ENCODE results near the gene WDR19. TPM values are rescaled to one million over a fixed set of nuclear protein-coding genes. Genes with fewer than 3 reads are reported as not detected.

WDR19 gene
- polyA plus RNA-seq, 1 of the 3 experiments (the other 2 are of a cell fraction): 23.3 TPM

DNA sequence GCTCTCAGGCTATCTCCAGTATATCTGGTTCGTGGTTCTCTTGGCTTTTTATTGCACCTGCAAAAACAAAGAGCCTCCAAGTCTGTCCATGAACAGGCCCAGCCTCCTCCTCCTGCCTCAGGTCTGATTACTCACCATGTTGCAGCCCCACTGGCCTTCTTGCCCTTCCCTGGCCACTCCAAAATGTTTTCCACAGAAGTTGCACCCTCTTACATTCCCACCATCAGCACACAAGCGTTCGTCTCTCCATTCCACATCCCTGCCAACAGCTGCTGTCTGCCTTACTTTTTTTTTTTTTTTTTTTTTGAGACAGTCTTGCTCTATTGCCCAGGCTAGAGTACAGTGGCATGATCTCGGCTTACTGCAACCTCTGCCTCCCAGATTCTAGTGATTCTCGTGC is 97.1 kb downstream of the WDR19 start:
- POLR2A ChIA-PET: no interaction called here
- H3K27ac ChIP-seq (ENCODE audit: low read depth in 2 of 2, low read length in 1 of 2): no peak overlapping the region
- 89% methylated on average over 4 of the region's 5 CpGs for WGBS (ENCODE audit: low lambda C conversion rate)

GRCh38 chr4:39280770-39281169 is 98.4 kb downstream of the WDR19 start:
- no peak for DNase-seq
- Histone ChIP-seq H4K20me1 (ENCODE audit: insufficient read depth) (no peaks in the 10 kb centered on the region), H3K4me3 (ENCODE audit: low read depth in 2 of 2, low read length in 1 of 2) (no peak overlapping the region), H3K79me2 (ENCODE audit: insufficient read depth) (no peaks in the 10 kb centered on the region), H3K9ac (no peak overlapping the region), H3F3A (replicated peaks; ENCODE audit: insufficient read depth) (no peaks in the 10 kb centered on the region), H3K9me3 (no peaks in the 10 kb centered on the region), H3K36me3 (replicated peaks in 1 of 2; ENCODE audit: control insufficient read depth in 1 of 2, insufficient read depth in 2 of 2, low read length in 1 of 2) (peaks cover 26 to 32% of the 10 kb centered on the region in 2 experiments), H3K27me3 (ENCODE audit: insufficient read depth) (no peaks in the 10 kb centered on the region), H3K27ac (ENCODE audit: low read depth in 2 of 2, low read length in 1 of 2) (no peak overlapping the region), H3K4me1 (ENCODE audit: control insufficient read depth in 1 of 2, insufficient read depth in 2 of 2, low read depth in 1 of 2, low read length in 1 of 2) (peaks cover 0 to 11% of the 10 kb centered on the region in 2 experiments; a peak in 1 of 4 replicates), H3K4me2 (no peak overlapping the region), H3K9me2 (no peaks in the 10 kb centered on the region), H2AFZ (ENCODE audit: low read depth) (no peak overlapping the region)
- POLR2A ChIA-PET: no interaction called here
- CTCF ChIA-PET: no interaction called here
- WGBS (ENCODE audit: low lambda C conversion rate): 94% methylated on average over 2 of the region's 2 CpGs
- no peak for TF ChIP-seq MXI1 (IDR thresholded peaks at IDR 0.05; ENCODE audit: low read depth, low read length)
- TF ChIP-seq RAD21 (IDR thresholded peaks at IDR 0.05; ENCODE audit: low read length): no peak
- no peak for TF ChIP-seq YY1 (IDR thresholded peaks at IDR 0.05; ENCODE audit: low read depth)
- TF ChIP-seq TEAD4 (IDR thresholded peaks at IDR 0.05; ENCODE audit: borderline replicate concordance, insufficient read depth): no peak
- TF ChIP-seq ZBTB33 (IDR thresholded peaks at IDR 0.05; ENCODE audit: borderline replicate concordance, low read depth): no peak
- no peak for TF ChIP-seq NFIC (IDR thresholded peaks at IDR 0.05; ENCODE audit: borderline replicate concordance)
- TF ChIP-seq MAX (IDR thresholded peaks at IDR 0.05; ENCODE audit: low read depth): no peak

More for the DNA sequence above, 97.1 kb downstream of the WDR19 start:
- Histone ChIP-seq H3K27me3 (ENCODE audit: insufficient read depth) (no peaks in the 10 kb centered on the region), H3K4me2 (no peak overlapping the region), H3K79me2 (ENCODE audit: insufficient read depth) (no peaks in the 10 kb centered on the region), H3K4me3 (ENCODE audit: low read depth in 2 of 2, low read length in 1 of 2) (no peak overlapping the region), H4K20me1 (ENCODE audit: insufficient read depth) (no peaks in the 10 kb centered on the region), H3K9me3 (no peaks in the 10 kb centered on the region), H2AFZ (ENCODE audit: low read depth) (no peak overlapping the region), H3K4me1 (ENCODE audit: control insufficient read depth in 1 of 2, insufficient read depth in 2 of 2, low read depth in 1 of 2, low read length in 1 of 2) (peaks cover 0 to 21% of the 10 kb centered on the region in 2 experiments; a peak in 1 of 4 replicates), H3K9ac (no peak overlapping the region), H3K36me3 (replicated peaks in 1 of 2; ENCODE audit: control insufficient read depth in 1 of 2, insufficient read depth in 2 of 2, low read length in 1 of 2) (peaks cover 22 to 24% of the 10 kb centered on the region in 2 experiments), H3K9me2 (no peaks in the 10 kb centered on the region), H3F3A (replicated peaks; ENCODE audit: insufficient read depth) (no peaks in the 10 kb centered on the region)
- no peak for TF ChIP-seq MXI1 (IDR thresholded peaks at IDR 0.05; ENCODE audit: low read depth, low read length)
- no peak for TF ChIP-seq GATA2 (CRISPR knock-in tag; IDR thresholded peaks at IDR 0.05)
- TF ChIP-seq RCOR1 (IDR thresholded peaks at IDR 0.05; ENCODE audit: low read length): no peak
- no peak for TF ChIP-seq RFX5 (IDR thresholded peaks at IDR 0.05; ENCODE audit: low read length)
- TF ChIP-seq ELF1 (IDR thresholded peaks at IDR 0.05): no peak
- TF ChIP-seq, protein P1, sequence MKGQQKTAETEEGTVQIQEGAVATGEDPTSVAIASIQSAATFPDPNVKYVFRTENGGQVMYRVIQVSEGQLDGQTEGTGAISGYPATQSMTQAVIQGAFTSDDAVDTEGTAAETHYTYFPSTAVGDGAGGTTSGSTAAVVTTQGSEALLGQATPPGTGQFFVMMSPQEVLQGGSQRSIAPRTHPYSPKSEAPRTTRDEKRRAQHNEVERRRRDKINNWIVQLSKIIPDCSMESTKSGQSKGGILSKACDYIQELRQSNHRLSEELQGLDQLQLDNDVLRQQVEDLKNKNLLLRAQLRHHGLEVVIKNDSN (IDR thresholded peaks at IDR 0.05; ENCODE audit: borderline replicate concordance, low read depth): no peak
- TF ChIP-seq JUND (IDR thresholded peaks at IDR 0.05): no peak
- TF ChIP-seq REST (IDR thresholded peaks at IDR 0.05; ENCODE audit: low read depth, low read length): no peak
- TF ChIP-seq TEAD4 (IDR thresholded peaks at IDR 0.05; ENCODE audit: borderline replicate concordance, insufficient read depth): no peak
- no peak for TF ChIP-seq RAD21 (IDR thresholded peaks at IDR 0.05; ENCODE audit: low read length)
- TF ChIP-seq FOXJ3 (CRISPR knock-in tag; IDR thresholded peaks at IDR 0.05): no peak
- no peak for TF ChIP-seq NFIC (IDR thresholded peaks at IDR 0.05; ENCODE audit: borderline replicate concordance)
- no peak for TF ChIP-seq SIN3A (IDR thresholded peaks at IDR 0.05; ENCODE audit: borderline replicate concordance, low read depth, low read length)
- TF ChIP-seq TAF1 (IDR thresholded peaks at IDR 0.05; ENCODE audit: borderline replicate concordance, low read depth, low read length): no peak
- TF ChIP-seq RXRA (IDR thresholded peaks at IDR 0.05; ENCODE audit: borderline replicate concordance, low read depth): no peak
- DNase-seq: no peak
- CTCF ChIA-PET: no interaction called here
